A549 (cell line): ENCODE results near the gene RAMP1.

ENCODE experiments used
- BHLHE40 ChIP-seq: IDR thresholded peaks from 2 replicates; pipeline ENCODE4 v1.6.1; 2012; ENCODE audit warnings: low read depth, low read length, inconsistent platforms
- CEBPB ChIP-seq, 2 experiments: fragments of >200 bp in 1 of 2; sonication (Bioruptor Twin) in 1 of 2; formaldehyde crosslinking in 1 of 2; IDR thresholded peaks; 2 replicates each; pipeline ENCODE4 v1.6.1; 2012 to 2016
- EP300 ChIP-seq, 2 experiments: fragments of >200 bp; sonication (Bioruptor Twin); formaldehyde crosslinking; IDR thresholded peaks; 2 replicates in 1 of 2; 3 replicates in 1 of 2; pipeline ENCODE4 v1.6.1; 2016 to 2017
- JUN ChIP-seq, 2 experiments: fragments of >200 bp; sonication (Bioruptor Twin); formaldehyde crosslinking; IDR thresholded peaks; 2 replicates in 1 of 2; 3 replicates in 1 of 2; pipeline ENCODE4 v1.6.1; 2016 to 2017
- KDM1A ChIP-seq: fragments of 200-600 bp; sonication (generic); IDR thresholded peaks from 2 replicates; pipeline ENCODE4 v1.6.1; 2016; ENCODE audit warnings: low read depth, mild to moderate bottlenecking
- MAFK ChIP-seq: fragments of 450-650 bp; IDR thresholded peaks from 2 replicates; pipeline ENCODE4 v1.6.1; 2014; ENCODE audit not compliant: partially characterized antibody
- MYC ChIP-seq: IDR thresholded peaks from 2 replicates; pipeline ENCODE4 v1.6.1; 2012; ENCODE audit warnings: mild to moderate bottlenecking, inconsistent platforms, low read length, improper control_type of control experiment, borderline replicate concordance
- POLR2A ChIP-seq: IDR thresholded peaks from 2 replicates; pipeline ENCODE4 v1.6.1; 2012; ENCODE audit warnings: mild to moderate bottlenecking, low read length
- SMC3 ChIP-seq: fragments of >200 bp; sonication (Bioruptor Twin); formaldehyde crosslinking; IDR thresholded peaks from 3 replicates; pipeline ENCODE4 v1.6.1; 2018; ENCODE audit warnings: inconsistent platforms
- TF ChIP-seq, protein P1 (sequence below): fragments of >200 bp; sonication (Bioruptor Twin); formaldehyde crosslinking; IDR thresholded peaks from 3 replicates; pipeline ENCODE4 v1.5.1; 2016
- TF ChIP-seq, protein P2 (sequence below): fragments of 450-650 bp; IDR thresholded peaks from 2 replicates; pipeline ENCODE4 v1.6.1; 2014; ENCODE audit warnings: antibody characterized with exemption
- TF ChIP-seq, protein P3 (sequence below): IDR thresholded peaks from 2 replicates; pipeline ENCODE4 v1.6.1; 2012
- TF ChIP-seq, protein P4 (sequence below): IDR thresholded peaks from 2 replicates; pipeline ENCODE4 v1.6.1; 2012

DNA sequence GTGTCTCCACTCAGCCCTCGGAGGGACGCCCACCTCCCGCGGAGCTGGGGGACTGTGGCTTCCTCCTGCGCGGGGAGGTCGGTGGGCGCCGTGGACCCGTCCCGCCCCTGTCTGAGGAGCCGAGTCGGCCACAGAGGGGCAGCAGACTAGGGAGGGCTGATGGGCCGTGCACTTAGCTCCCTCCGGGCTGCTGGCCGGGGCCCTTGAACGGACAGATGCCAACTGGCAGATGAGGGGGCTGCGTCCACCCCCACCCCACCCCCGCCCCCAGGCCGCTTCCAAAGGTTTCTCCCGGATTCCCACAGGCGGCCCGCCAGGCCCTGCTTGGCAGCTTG is 96.9 kb downstream of the RAMP1 start:
- TF ChIP-seq POLR2A = no peak
- TF ChIP-seq MYC = no peak
- TF ChIP-seq, protein P1, sequence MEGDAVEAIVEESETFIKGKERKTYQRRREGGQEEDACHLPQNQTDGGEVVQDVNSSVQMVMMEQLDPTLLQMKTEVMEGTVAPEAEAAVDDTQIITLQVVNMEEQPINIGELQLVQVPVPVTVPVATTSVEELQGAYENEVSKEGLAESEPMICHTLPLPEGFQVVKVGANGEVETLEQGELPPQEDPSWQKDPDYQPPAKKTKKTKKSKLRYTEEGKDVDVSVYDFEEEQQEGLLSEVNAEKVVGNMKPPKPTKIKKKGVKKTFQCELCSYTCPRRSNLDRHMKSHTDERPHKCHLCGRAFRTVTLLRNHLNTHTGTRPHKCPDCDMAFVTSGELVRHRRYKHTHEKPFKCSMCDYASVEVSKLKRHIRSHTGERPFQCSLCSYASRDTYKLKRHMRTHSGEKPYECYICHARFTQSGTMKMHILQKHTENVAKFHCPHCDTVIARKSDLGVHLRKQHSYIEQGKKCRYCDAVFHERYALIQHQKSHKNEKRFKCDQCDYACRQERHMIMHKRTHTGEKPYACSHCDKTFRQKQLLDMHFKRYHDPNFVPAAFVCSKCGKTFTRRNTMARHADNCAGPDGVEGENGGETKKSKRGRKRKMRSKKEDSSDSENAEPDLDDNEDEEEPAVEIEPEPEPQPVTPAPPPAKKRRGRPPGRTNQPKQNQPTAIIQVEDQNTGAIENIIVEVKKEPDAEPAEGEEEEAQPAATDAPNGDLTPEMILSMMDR = no peak
- no peak for TF ChIP-seq BHLHE40
- no peak for TF ChIP-seq SMC3
- TF ChIP-seq KDM1A = no peak
- TF ChIP-seq, protein P2, sequence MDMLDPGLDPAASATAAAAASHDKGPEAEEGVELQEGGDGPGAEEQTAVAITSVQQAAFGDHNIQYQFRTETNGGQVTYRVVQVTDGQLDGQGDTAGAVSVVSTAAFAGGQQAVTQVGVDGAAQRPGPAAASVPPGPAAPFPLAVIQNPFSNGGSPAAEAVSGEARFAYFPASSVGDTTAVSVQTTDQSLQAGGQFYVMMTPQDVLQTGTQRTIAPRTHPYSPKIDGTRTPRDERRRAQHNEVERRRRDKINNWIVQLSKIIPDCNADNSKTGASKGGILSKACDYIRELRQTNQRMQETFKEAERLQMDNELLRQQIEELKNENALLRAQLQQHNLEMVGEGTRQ = no peak
- no peak for TF ChIP-seq JUN (IDR thresholded peaks at IDR 0.05)
- TF ChIP-seq CEBPB (IDR thresholded peaks at IDR 0.05) = no peak
- no peak for TF ChIP-seq MAFK
- TF ChIP-seq, protein P3, sequence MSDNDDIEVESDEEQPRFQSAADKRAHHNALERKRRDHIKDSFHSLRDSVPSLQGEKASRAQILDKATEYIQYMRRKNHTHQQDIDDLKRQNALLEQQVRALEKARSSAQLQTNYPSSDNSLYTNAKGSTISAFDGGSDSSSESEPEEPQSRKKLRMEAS = no peak
- TF ChIP-seq, protein P4, sequence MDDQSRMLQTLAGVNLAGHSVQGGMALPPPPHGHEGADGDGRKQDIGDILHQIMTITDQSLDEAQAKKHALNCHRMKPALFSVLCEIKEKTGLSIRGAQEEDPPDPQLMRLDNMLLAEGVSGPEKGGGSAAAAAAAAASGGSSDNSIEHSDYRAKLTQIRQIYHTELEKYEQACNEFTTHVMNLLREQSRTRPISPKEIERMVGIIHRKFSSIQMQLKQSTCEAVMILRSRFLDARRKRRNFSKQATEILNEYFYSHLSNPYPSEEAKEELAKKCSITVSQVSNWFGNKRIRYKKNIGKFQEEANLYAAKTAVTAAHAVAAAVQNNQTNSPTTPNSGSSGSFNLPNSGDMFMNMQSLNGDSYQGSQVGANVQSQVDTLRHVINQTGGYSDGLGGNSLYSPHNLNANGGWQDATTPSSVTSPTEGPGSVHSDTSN = no peak
- no peak for TF ChIP-seq EP300 (IDR thresholded peaks at IDR 0.05)
